ENCODE measurements around the gene DIO1.

The DIO1 gene

GRCh38 chr1:53892911-53893310, 1.1 kb upstream of the DIO1 start:
- DNase-seq: no peak

GRCh38 chr1:53894644-53895043, 657 bp downstream of the DIO1 start:
- no peak for DNase-seq

DNA sequence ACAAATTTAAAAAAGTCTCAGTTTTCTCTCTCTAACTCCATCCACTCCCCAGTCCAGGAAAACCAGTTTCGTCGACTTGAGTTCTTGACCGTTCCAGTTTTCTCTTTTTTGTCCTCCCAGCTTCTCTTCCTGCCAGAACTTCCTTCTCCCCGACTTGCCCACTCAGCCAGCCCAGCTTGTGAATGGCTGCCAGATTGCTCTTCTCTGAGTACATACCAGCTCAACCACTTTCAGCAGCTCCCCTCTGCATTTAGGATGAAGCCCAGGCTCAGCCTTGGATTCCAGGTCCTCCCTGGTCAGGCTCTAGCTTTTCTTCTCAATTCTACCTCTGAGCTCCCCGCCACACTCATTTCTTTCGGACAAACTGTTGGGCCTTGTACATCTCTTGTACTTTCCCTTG, 1.4 kb downstream of the DIO1 start:
- DNase-seq: no peak

- DNase-seq: no peak
These were observed 2.7 kb downstream of the DIO1 start for GRCh38 chr1:53896635-53897229.

- DNase-seq: peak; percentile 50
These were observed 5.2 kb downstream of the DIO1 start for GRCh38 chr1:53899206-53899628.

DNA sequence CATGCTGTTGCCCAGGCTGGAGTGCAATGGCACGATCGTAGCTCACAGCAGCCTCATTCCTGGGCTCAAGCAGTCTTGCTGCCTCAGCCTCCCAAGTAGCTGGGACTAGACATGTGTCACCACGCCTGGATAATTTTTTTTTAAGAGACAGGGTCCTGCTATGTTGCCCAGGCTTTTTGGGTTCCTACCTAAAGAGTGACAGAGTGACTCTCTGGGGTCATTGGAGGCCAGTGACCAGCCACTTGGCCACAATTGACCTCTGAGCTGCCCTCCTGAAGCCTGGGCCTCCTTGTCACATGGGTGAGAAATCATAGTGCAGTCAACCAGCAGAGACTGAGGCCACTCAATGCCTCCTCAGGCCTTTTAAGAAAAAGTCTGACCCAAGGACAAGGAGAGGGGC, 5.7 kb downstream of the DIO1 start:
- no peak for DNase-seq

- no peak for DNase-seq
These were observed 8.5 kb downstream of the DIO1 start for GRCh38 chr1:53902235-53903138.

GRCh38 chr1:53905509-53905908, 11.5 kb downstream of the DIO1 start:
- DNase-seq: no peak

- DNase-seq: no peak
These were observed 12.1 kb downstream of the DIO1 start for GRCh38 chr1:53906121-53906520.

DNA sequence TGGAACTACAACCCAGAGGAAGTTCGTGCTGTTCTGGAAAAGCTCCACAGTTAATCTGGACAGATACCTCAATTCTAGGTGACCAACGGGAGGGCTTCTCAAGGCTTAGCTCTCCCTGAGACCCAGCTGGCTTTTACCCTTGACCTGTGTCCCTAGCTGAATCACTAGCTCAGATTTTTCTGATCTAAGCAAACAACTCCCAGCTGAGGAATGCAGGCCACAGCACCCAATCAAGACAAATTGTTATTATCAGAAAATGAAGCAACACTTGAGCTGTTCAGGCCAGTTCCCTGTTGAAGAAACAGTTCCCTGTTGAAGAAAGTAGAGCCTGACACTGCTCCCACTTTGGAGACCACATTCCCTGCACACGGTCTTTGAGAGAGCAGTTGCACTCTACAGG, 16.0 kb downstream of the DIO1 start:
- no peak for DNase-seq

DNA sequence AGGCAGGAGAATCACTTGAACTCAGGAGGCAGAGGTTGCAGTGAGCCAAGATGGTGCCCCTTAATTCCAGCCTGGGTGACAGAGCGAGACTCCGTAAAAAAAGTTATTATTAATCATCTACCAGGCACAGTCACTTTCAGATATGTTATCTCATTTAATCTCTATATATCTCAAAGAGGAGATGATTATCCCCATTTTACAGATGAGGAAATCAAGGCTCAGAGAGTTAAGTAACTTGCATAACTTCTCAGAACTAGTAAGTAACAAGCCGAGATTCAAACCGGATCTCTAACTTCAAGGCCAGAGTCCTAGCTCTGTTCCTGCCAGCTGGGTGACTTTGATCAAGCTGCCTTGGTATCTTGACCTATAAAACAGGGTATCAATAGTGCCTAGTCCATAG, 17.5 kb downstream of the DIO1 start:
- no peak for DNase-seq

DNA sequence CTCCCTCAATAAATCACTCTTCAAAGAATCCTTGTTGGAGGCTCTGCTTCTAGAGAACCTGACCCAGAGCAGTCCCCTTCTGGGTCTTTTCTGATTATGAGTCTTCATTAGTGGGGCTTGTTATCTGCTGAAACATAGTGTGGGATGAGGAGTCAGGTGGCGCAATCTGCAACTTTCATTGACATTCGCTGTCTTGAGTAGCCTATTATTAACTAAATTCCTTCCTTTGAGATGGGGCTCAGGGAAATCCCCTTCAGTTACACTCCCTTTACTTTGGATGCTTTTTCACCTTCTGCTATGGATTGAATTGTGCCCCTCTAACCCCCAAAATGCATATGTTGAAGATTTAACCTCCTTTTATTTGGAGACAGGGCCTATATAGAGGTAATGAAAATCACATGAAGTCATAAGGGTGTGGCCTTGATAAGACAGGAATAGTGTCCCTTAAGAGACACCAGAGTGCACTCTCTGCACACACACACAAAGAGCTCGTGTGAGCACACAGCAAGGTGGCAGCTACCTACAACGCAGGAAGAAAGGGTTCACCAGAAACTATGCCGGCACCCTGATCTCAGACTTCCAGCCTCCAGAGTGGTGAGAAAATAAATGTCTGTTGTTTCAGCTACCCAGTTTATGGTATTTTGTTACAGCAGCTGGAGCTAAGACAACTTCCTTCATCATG, 19.5 kb downstream of the DIO1 start:
- no peak for DNase-seq

DNA sequence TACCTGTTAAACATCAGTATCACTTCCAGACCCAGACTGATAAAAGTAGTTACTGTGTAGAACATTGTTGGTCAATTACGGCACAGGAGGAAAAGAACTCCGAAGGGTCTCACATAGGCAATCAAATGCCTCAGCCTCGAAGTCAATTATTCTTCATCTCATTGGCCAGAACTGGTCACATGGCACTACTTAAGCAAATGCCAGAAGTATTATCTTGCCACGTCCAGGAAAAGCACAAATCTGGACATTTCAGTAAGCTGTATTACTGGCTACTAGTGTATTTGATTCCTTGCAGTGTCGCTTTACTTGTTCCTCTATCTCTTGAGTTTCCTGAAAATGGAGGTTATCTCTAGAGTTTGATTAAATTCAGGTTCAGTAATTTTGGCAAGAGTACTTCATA, 24.4 kb downstream of the DIO1 start:
- DNase-seq: no peak

GRCh38 chr1:53919675-53920066, 25.7 kb downstream of the DIO1 start:
- no peak for DNase-seq

DNA sequence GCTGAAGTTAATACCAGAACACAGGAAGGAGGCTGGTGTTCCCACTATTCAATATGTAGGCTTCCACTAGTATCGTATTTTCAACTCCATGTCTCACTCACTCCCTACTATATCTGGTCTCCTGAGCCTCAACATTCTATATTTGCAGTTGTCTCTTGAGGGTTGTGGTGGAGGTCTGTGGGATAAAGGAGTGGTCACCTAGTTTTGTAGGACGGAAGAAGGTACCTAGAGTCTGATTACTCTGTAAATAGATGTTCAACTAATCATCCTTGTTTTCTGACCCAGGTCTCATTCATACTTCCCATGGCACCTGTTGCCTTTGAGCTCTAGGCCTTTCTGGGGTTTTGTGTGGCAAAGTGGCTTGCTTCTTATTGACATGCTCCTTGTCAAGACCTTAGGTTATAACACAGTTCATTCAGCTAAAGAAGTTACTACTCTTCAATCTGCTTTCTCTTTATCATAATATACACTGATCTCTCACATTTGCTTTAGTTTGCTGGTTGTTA, 33.4 kb downstream of the DIO1 start:
- DNase-seq: no peak

- DNase-seq: no peak
These were observed 35.4 kb downstream of the DIO1 start for GRCh38 chr1:53929246-53929960.

DNA sequence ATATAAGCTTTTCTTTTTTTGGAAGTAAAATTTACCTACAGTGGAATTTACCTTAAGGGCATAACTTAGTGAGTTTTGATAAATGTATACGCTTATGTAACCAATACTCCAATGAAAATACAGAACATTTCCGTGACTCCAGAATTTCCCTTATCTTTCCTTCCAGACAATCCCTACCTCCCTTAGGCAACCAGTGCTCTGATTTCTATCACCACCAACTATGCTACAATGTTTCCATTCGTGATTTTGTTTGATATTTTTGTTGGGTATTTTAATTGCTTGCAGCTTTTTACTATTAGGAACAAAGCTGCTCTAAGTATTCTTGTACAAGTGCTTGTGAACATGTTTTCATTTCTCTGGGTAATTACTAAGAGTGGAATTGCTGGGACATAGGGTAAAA, 36.9 kb downstream of the DIO1 start:
- no peak for DNase-seq

GRCh38 chr1:53931523-53931922, 37.5 kb downstream of the DIO1 start:
- no peak for DNase-seq

DNA sequence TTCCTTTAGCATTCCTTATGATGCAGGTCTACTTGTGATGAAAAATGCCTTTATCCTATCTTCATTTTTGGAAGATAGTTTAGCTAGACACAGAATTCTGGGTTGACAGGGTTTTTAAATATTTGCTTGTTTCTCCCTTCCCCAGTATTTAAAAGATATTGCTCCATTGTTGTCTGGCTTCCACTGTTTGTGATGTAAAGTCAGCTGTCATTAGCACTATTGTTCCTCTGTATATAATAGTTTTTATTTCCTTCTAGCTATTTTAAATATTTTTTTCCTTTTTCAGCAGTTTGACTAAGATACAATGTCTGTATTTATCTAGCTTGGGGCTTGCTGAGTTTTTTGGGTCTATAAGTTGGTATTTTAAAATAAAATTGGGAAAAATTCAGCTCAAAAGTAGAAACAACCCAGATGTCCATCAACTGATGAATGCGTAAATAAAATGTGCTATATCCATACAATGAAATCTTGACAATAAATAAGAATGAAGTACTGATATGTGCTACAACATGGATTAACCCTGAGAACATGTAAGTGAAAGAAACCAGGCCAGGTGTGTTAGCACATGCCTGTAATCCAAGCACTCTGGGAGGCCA, 40.3 kb downstream of the DIO1 start:
- no peak for DNase-seq

DNA sequence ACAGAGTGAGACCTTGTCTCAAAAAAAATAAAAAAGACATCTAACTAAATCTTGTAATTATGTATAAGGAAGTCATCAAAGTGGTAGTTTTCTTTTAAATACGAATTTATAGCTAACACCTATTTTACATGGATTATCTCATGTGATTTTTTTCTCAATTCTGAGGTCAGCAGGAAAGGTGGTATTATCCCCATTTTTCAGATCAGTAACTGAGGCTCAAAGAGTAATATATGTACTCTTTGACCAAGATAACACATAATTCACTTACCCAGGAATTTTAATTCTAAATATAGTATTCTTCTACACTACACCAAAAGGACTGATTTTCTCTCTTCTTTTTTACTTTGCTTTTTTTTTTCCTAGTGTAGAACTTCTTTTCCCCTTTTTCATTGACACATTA, 42.4 kb downstream of the DIO1 start:
- no peak for DNase-seq

DNA sequence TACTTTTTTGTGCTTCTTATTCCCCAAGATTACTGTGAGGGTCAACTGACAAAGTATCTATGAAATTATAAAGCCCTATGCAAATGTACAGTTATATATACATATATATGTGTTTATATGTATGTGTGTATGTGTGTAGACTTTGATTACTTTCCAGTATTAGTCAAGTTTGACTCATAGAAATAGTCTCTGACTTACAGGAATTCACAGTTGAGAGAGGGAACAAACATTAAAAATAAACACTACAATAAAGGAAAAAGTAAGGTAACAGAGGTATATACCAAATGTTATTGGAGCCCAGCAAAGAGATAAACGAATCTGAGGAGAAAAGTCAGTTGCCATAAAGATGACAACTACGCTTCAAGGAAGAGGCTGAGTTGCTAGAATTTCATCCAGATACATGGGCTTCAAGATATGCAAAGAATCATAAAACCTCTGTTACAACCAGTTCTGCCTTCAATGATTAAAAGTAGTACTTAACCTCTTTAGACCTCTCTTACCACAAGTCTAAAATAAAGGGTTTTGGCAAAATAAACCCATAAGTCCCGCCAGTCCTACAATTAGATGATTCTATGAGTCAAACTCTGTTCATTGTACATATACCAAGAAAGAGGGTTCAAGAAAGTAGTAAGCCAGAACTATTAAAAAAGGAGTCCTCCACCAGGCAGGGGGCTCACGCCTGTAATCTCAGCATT, 44.3 kb downstream of the DIO1 start:
- DNase-seq: no peak

All from right kidney (tissue), 1 donor.